Measurements from ENCODE around the gene LNX1.

LNX1 gene

DNA sequence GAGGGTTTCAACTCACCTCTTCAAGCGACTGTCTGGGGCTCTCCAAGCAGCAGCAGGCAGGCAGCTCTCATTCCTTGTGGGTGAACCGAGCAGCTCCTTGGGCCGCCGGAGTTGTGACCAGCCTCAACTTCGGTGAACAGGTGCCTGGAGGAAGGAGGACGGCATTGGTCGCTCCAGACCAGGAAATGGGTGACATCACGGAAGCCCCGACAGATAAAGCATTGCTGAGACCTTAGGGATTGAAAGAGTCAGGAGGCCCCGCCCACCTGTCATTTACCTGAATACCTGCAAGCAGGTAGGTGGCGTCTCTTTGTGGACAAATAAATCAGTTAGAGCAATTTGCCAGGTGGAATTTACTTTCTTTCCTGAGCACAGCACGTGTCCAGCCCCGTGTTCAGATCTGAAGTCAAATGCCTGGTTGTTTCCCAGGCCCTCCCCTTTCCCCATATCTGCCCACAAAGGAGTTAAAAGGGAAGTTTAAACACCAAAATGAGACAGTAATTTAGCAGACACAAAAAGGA, at the start of gene LNX1:
TSS of gene LNX1 (minus strand) at position 115 of the 521 bp plus-strand sequence. CDS start 17,484 bp downstream, outside the sequence.
- DNase-seq (ENCODE audit: extremely low read depth, low read depth) = no peak
- TF ChIP-seq CTCF (IDR thresholded peaks at IDR 0.05; ENCODE audit: low read depth, low read length) = no peak

DNA sequence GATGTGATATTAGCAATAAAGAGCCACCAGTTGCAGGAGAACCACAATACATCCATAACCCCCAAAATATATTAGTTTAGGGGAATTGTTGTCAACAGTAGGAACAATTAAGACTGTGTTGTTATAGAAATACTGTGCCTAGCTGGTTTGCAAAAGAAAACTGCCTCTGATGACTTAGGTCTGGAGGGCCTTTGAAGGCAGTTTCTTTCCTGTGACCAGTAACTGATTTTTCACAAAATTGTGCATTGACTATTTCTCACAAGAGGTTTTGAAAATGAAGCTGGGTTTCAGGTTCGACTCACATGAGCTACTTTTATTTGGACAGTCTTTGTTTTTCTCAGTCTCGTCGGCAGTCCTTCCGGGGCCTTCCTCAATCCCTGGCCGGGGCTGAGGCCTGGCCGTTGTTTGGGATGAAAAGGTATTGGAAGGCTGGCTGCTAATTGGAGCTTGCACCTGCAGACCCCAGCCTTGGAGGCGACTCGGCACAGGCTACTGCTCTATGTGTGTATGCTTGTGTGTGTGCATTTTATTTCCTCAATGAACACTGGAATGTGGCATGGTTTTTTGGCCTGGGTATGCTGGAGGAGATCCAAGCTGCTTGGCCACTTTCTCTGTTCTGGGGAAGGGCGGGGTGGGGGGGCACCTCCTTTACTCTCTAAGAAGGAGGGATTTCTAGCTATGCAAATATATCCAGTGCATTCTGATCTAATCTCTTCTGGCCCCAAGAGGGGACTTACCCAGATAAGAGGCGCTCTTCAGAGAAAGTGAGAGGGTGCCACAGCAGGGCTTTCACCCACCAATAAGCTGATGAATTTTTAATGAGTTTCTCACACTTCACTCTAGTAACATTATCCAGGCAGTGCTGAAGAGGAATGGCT, 49.5 kb upstream of the LNX1 start:
- TF ChIP-seq CTCF (IDR thresholded peaks at IDR 0.05; ENCODE audit: low read depth, low read length) = no peak
- DNase-seq (ENCODE audit: extremely low read depth, low read depth) = no peak

GRCh38 chr4:53638919-53639318, 47.6 kb upstream of the LNX1 start:
- no peak for TF ChIP-seq CTCF (IDR thresholded peaks at IDR 0.05; ENCODE audit: low read depth, low read length)
- DNase-seq (ENCODE audit: extremely low read depth, low read depth) = no peak

DNA sequence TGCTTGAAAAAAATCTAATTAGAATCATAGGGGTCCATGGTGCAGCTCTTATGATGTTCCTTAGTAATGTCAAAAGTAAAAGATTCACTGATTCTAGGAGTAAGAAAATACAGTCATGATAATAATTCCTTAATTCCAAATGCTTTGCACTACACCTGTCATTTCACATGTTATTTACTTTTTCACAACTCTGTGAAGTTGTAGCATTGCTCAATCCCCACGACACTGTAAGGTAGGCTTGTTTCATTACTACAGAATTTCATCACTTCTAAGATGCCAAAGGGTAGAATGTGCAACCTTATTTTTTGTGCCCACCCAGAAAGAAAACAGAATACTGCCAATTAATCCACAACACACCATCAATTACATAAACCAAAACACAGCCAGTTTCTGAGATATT, 46.1 kb upstream of the LNX1 start:
- TF ChIP-seq CTCF (IDR thresholded peaks at IDR 0.05; ENCODE audit: low read depth, low read length) = no peak
- no peak for DNase-seq (ENCODE audit: extremely low read depth, low read depth)

DNA sequence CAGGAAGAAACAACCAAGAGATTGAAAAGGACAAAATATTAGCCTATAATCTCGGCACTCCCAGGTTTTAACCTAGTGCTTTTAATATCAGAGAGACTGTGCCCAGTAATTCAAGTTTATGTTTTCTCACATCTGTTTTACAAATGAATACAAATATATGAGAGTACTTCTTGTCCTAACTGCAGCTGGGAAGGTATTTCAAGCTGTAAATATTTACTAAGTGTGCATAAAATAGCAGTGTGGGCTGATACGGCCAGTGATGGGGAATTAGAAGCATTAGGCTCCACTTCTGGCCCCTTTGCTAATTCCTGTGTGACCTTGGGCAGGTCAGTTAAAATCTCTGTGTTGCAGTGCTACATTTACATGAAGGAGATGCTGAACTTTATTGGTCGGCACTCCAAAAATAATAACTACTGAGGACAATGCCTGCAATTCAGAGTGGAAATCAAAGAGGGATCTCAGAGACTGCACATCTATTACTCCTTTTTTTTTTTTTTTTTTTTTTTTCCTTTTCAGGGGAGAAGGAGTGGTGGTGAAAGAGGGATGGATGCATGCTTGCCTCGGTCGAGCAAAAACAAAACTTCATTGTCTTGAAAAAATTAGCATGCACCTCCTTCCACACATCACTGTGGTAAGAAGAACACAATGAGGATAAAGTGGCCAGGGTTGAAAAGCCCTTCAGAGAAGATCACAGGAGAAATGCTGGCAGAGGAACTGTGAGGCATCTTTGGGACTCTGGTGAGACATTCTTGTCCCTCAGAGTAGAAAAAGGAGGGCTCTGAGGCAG, 44.6 kb upstream of the LNX1 start:
- DNase-seq (ENCODE audit: extremely low read depth, low read depth) = no peak
- TF ChIP-seq CTCF (IDR thresholded peaks at IDR 0.05; ENCODE audit: low read depth, low read length) = no peak

GRCh38 chr4:53633608-53634007, 42.3 kb upstream of the LNX1 start:
- no peak for TF ChIP-seq CTCF (IDR thresholded peaks at IDR 0.05; ENCODE audit: low read depth, low read length)
- DNase-seq (ENCODE audit: extremely low read depth, low read depth) = no peak

DNA sequence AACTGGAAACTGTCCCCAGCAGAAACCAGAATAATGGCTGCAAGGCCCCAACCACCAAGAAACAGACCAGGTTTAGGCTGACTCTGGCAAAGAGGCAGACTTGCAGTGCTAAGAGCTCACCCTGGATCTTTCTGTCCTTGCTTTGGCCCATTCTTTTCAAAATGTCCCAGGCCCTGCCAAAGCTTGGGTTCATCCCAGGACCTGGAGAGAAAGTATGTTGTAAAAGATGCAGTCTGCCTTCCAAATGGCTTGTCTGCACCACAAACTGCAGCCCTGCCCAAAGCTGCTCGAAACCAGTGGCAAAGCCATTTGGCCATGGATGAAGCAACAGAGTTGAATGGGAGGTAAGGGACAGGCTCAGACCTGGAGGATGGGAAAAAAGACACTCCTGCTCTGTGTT, 38.0 kb upstream of the LNX1 start:
- no peak for TF ChIP-seq CTCF (IDR thresholded peaks at IDR 0.05; ENCODE audit: low read depth, low read length)
- no peak for DNase-seq (ENCODE audit: extremely low read depth, low read depth)

All from AG09319 (cell line).